H1 (cell line): ENCODE measurements around the gene C19orf44. TPM values are rescaled to one million over a fixed set of nuclear protein-coding genes. Genes with fewer than 3 reads are reported as not detected.

Experiments
- CTCF ChIA-PET: fragments of 300-600 bp; sonication (Branson Sonifier 250); formaldehyde crosslinking; loops from one replicate; lab custom pipeline; 2021; ENCODE audit not compliant: partially characterized antibody; lab: Charles Lee
- POLR2A ChIA-PET: fragments of 300-600 bp; sonication (Branson Sonifier 250); formaldehyde crosslinking; loops from one replicate; lab custom pipeline; 2021; ENCODE audit warnings: inconsistent platforms; ENCODE audit not compliant: partially characterized antibody; lab: Charles Lee
- DNase-seq, 2 experiments: peaks; one replicate each; pipeline versions ENCODE4 v3.0.0 to v3.0.0-alpha.2; 2010 to 2022; ENCODE audit warnings: low spot score in 2 of 2, low read depth in 1 of 2, mixed read lengths in 1 of 2
- FAIRE-seq: peaks from 2 replicates; lab custom pipeline; 2011; peaks lifted over from hg19 to GRCh38; lab: Jason Lieb, UNC
- H2AFZ ChIP-seq: 2 replicates; pipeline ENCODE4 v1.8.1; 2012; ENCODE audit warnings: low read length, inconsistent platforms
- H2AK5ac ChIP-seq: 2 replicates; pipeline ENCODE4 v1.6.1; 2013; ENCODE audit warnings: low read depth, low read length
- H2BK120ac ChIP-seq: replicated peaks from 2 replicates; pipeline ENCODE3; 2013; ENCODE audit warnings: low read depth, low read length, inconsistent platforms
- H2BK12ac ChIP-seq: 2 replicates; pipeline ENCODE4 v1.6.1; 2013; ENCODE audit warnings: low read depth, low read length
- H2BK15ac ChIP-seq: 2 replicates; pipeline ENCODE4 v1.6.1; 2013; ENCODE audit warnings: low read length
- H2BK20ac ChIP-seq: 2 replicates; pipeline ENCODE4 v1.6.1; 2013; ENCODE audit warnings: low read length
- H2BK5ac ChIP-seq: 2 replicates; pipeline ENCODE4 v1.6.1; 2013; ENCODE audit warnings: low read depth, low read length
- H3K14ac ChIP-seq: 2 replicates; pipeline ENCODE4 v1.6.1; 2013; ENCODE audit warnings: inconsistent platforms; ENCODE audit not compliant: insufficient read length
- H3K18ac ChIP-seq: 2 replicates; pipeline ENCODE4 v1.6.1; 2013; ENCODE audit warnings: low read length; ENCODE audit errors: extremely low read depth
- H3K23ac ChIP-seq: 2 replicates; pipeline ENCODE4 v1.6.1; 2013; ENCODE audit warnings: inconsistent platforms; ENCODE audit not compliant: insufficient read length
- H3K23me2 ChIP-seq: 2 replicates; pipeline ENCODE4 v1.6.1; 2013; ENCODE audit warnings: low read depth, low read length
- H3K27ac ChIP-seq: 2 replicates; pipeline ENCODE4 v1.6.1; 2011; ENCODE audit warnings: low read depth, low read length, inconsistent platforms
- H3K27me3 ChIP-seq, 4 experiments: replicated peaks in 1 of 4; 1 replicate in 1 of 4; 2 replicates in 3 of 4; pipeline versions ENCODE4 v1.6.1 to v1.8.1; 2011 to 2013; ENCODE audit warnings: low read length in 3 of 4, mild to moderate bottlenecking in 3 of 4, inconsistent platforms in 2 of 4, mixed read lengths in 2 of 4, moderate library complexity in 1 of 4; ENCODE audit not compliant: control insufficient read depth in 3 of 4, insufficient read depth in 3 of 4; ENCODE audit errors: extremely low read depth in 1 of 4
- H3K36me3 ChIP-seq, 4 experiments: 2 replicates each; pipeline versions ENCODE4 v1.6.1 to v1.8.1; 2011 to 2013; ENCODE audit warnings: mild to moderate bottlenecking in 4 of 4, low read length in 3 of 4, moderate library complexity in 2 of 4, control low read depth in 1 of 4, inconsistent platforms in 1 of 4; ENCODE audit not compliant: insufficient read depth in 4 of 4, control insufficient read depth in 2 of 4
- H3K4ac ChIP-seq: replicated peaks from 2 replicates; pipeline ENCODE3; 2013; ENCODE audit warnings: low read length, low read depth, mixed read lengths, inconsistent platforms; ENCODE audit not compliant: insufficient read length
- H3K4me1 ChIP-seq, 4 experiments: replicated peaks in 1 of 4; 1 replicate in 1 of 4; 2 replicates in 3 of 4; pipeline versions ENCODE4 v1.6.1 to v1.8.1; 2011 to 2013; ENCODE audit warnings: low read length in 3 of 4, inconsistent platforms in 2 of 4, mixed read lengths in 1 of 4; ENCODE audit not compliant: insufficient read depth in 4 of 4, control insufficient read depth in 3 of 4
- H3K4me2 ChIP-seq, 2 experiments: 2 replicates each; pipeline versions ENCODE4 v1.6.1 to v1.8.1; 2011 to 2013; ENCODE audit warnings: low read depth in 2 of 2, low read length in 2 of 2, control low read depth in 1 of 2, inconsistent platforms in 1 of 2, mild to moderate bottlenecking in 1 of 2; ENCODE audit not compliant: insufficient read depth in 1 of 2
- H3K4me3 ChIP-seq, 4 experiments: fragments of 200-600, 300-600 bp in 1 of 4; sonication (generic), shearing (Covaris generic), sonication (Bioruptor Twin) in 1 of 4; 2 replicates each; pipeline versions ENCODE4 v1.5.1 to v1.8.1; 2011 to 2016; ENCODE audit warnings: low read length in 4 of 4, low read depth in 3 of 4, control low read depth in 2 of 4, inconsistent platforms in 2 of 4, mild to moderate bottlenecking in 2 of 4, mixed read lengths in 1 of 4, moderate library complexity in 1 of 4; ENCODE audit not compliant: insufficient read depth in 2 of 4; ENCODE audit errors: extremely low read depth in 1 of 4
- H3K56ac ChIP-seq: replicated peaks from 2 replicates; pipeline ENCODE3; 2013; ENCODE audit warnings: low read depth, mild to moderate bottlenecking, mixed read lengths, low read length, inconsistent platforms; ENCODE audit not compliant: insufficient read length
- H3K79me1 ChIP-seq: 2 replicates; pipeline ENCODE4 v1.6.1; 2013; ENCODE audit warnings: low read depth, low read length, control low read depth
- H3K79me2 ChIP-seq, 2 experiments: 2 replicates each; pipeline versions ENCODE4 v1.6.1 to v1.8.1; 2012 to 2013; ENCODE audit warnings: low read length in 2 of 2, mild to moderate bottlenecking in 2 of 2, inconsistent platforms in 1 of 2; ENCODE audit not compliant: insufficient read depth in 2 of 2, control insufficient read depth in 1 of 2
- H3K9ac ChIP-seq, 4 experiments: replicated peaks in 1 of 4; 1 replicate in 1 of 4; 2 replicates in 3 of 4; pipeline versions ENCODE4 v1.6.1 to v1.8.1; 2011 to 2013; ENCODE audit warnings: low read depth in 3 of 4, low read length in 3 of 4, control low read depth in 2 of 4, mild to moderate bottlenecking in 2 of 4, moderate library complexity in 2 of 4, inconsistent platforms in 1 of 4; ENCODE audit errors: extremely low read depth in 1 of 4
- H3K9me3 ChIP-seq, 2 experiments: 2 replicates each; pipeline versions ENCODE4 v1.6.1 to v1.8.1; 2012 to 2013; ENCODE audit warnings: mild to moderate bottlenecking in 2 of 2, moderate library complexity in 2 of 2, control low read depth in 1 of 2, inconsistent platforms in 1 of 2, low read depth in 1 of 2, low read length in 1 of 2, mixed read lengths in 1 of 2; ENCODE audit not compliant: insufficient read depth in 2 of 2
- H4K20me1 ChIP-seq, 2 experiments: replicated peaks in 1 of 2; 2 replicates each; pipeline versions ENCODE3 to v1.8.1; 2011 to 2013; ENCODE audit warnings: inconsistent platforms in 2 of 2, low read length in 2 of 2, mild to moderate bottlenecking in 1 of 2; ENCODE audit not compliant: insufficient read depth in 2 of 2, control insufficient read depth in 1 of 2
- H4K5ac ChIP-seq: 2 replicates; pipeline ENCODE4 v1.6.1; 2013; ENCODE audit warnings: low read length, low read depth, mixed read lengths, inconsistent platforms; ENCODE audit not compliant: insufficient read length
- H4K8ac ChIP-seq: 2 replicates; pipeline ENCODE4 v1.8.0; 2013; ENCODE audit warnings: mild to moderate bottlenecking, moderate library complexity, low read length, inconsistent platforms; ENCODE audit not compliant: insufficient read depth; ENCODE audit errors: extremely low read depth
- H4K91ac ChIP-seq: replicated peaks from 2 replicates; pipeline ENCODE3; 2013; ENCODE audit warnings: low read length, mixed read lengths, inconsistent platforms; ENCODE audit not compliant: insufficient read length
- BACH1 ChIP-seq: IDR thresholded peaks from 2 replicates; pipeline ENCODE4 v1.6.1; 2012; ENCODE audit warnings: low read length, improper control_type of control experiment
- RXRA ChIP-seq: IDR thresholded peaks from 2 replicates; pipeline ENCODE4 v1.6.1; 2011; ENCODE audit warnings: low read depth, mild to moderate bottlenecking, low read length, moderate library complexity; ENCODE audit not compliant: insufficient read depth
- TEAD4 ChIP-seq: IDR thresholded peaks from 2 replicates; pipeline ENCODE4 v1.6.1; 2012; ENCODE audit warnings: low read depth, low read length, inconsistent platforms, mixed read lengths
- ZNF274 ChIP-seq: IDR thresholded peaks from 2 replicates; pipeline ENCODE4 v1.7.0; 2012; ENCODE audit warnings: low read length, borderline replicate concordance; ENCODE audit errors: extremely low read depth
- WGBS, 2 experiments: shearing (Covaris generic) in 1 of 2; methylation state at CpG; one replicate each; pipeline versions ENCODE4 v1.1.6 to v1.1.7; 2013 to 2015; ENCODE audit warnings: low lambda C conversion rate in 2 of 2, mixed read lengths in 2 of 2, inconsistent platforms in 1 of 2, low coverage in 1 of 2, missing lambda C conversion rate in 1 of 2; ENCODE audit not compliant: insufficient replicate concordance in 2 of 2, insufficient coverage in 1 of 2, insufficient read length in 1 of 2; ENCODE audit errors: extremely low coverage in 1 of 2, missing lambda C conversion rate in 1 of 2; 5-methylcytosine and 5-hydroxymethylcytosine counted together
- polyA plus RNA-seq, 7 experiments: library from polyadenylated mRNA; depleted of rRNA in 3 of 7; stranded (reverse) in 5 of 7; unstranded in 2 of 7; fragments of >200 nt in 5 of 7; fragments of 200-250 nt in 2 of 7; gene quantifications; 1 replicate in 5 of 7; 2 replicates in 1 of 7; 4 replicates in 1 of 7; pipeline versions ENCODE4 v1.2.1 to v1.2.3, GENCODE V29; 2011 to 2013; ENCODE audit warnings: missing spikeins in 2 of 7, mixed read lengths in 2 of 7
- total RNA-seq: library from RNA; stranded (reverse); fragmentation: NEBNext Ultra II Directional; extraction: Animal tissue kit (Norgen Biotek cat#: 25700); gene quantifications from 2 replicates; pipeline ENCODE4 v1.2.1, GENCODE V29; 2021
- TF ChIP-seq, protein P1 (sequence below): IDR thresholded peaks from 2 replicates; pipeline ENCODE4 v1.6.1; 2012; ENCODE audit warnings: inconsistent platforms

The C19orf44 gene
- total and polyA plus RNA-seq, 2 of the 8 experiments (the other 6 are each of a cell fraction or from before 2014, with no cell fraction given), result 2.1 to 4.5 TPM

DNA sequence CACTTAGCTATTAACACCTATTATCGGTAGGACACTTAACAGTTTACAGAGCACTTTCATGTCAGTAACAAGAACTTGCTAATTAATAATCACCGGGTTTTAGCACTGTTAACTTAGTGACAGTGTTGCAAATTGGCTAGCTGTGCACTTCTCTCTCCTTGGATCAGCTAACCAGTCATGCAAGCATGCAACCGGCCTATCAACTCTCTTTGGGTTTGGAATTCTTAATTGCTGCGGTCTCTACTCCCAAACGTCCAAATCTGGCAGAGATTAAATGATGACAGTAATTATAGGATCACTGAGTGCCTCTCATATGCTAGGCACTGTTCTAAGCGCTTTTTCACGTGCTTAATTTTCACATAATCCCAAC is 25.7 kb upstream of the C19orf44 start:
- WGBS, 2 experiments, result 64% methylated on average over 7 of the region's 7 CpGs; no CpG with 5 or more reads in 1 of the 2 experiments
- no peak overlapping the region for H2AK5ac ChIP-seq
- H3K36me3 ChIP-seq, result no peaks in the 10 kb centered on the region
- no peak overlapping the region for H2BK5ac ChIP-seq
- DNase-seq (no peak), FAIRE-seq (no peak)
- peaks cover 17% of the 10 kb centered on the region for H3K79me1 ChIP-seq
- H3K9ac ChIP-seq, result peak overlapping the region in 2 of 4 experiments; percentile 75 to 78; a peak in 2 of 7 replicates
- no peak overlapping the region for H4K8ac ChIP-seq
- no peak overlapping the region for H4K91ac ChIP-seq
- peaks cover 0 to 6% (median 0%) of the 10 kb centered on the region in 4 experiments; a peak in 4 of 7 replicates for H3K4me1 ChIP-seq
- H3K27ac ChIP-seq, result no peak overlapping the region
- H2BK120ac ChIP-seq, result no peak overlapping the region
- ChIA-PET POLR2A (interaction anchor here (0.6 to 2.4 kb wide), 11 partner anchors 10 to 190 kb away, joined by 3 to 7 read pairs (median 4); partner anchors contain the start of gene TMEM38A), CTCF (interaction anchor here (0.6 to 2.9 kb wide), 5 partner anchors 11 to 32 kb away, joined by 3 to 8 read pairs (median 3); partner anchors contain the start of genes C19orf44 and CALR3)
- H3K4me3 ChIP-seq, result peak overlapping the region; percentile 60 to 96 (median 94); a peak in 7 of 8 replicates
- no peaks in the 10 kb centered on the region for H3K27me3 ChIP-seq
- H2AFZ ChIP-seq, result no peak overlapping the region
- H3K4ac ChIP-seq, result no peak overlapping the region
- H2BK12ac ChIP-seq, result no peak overlapping the region
- no peak overlapping the region for H3K18ac ChIP-seq
- no peak overlapping the region for H3K23ac ChIP-seq
- H3K14ac ChIP-seq, result no peak overlapping the region
- peaks cover 0 to 5% of the 10 kb centered on the region in 2 experiments; a peak in 1 of 4 replicates for H3K9me3 ChIP-seq
- no peak overlapping the region for H3K56ac ChIP-seq
- peaks cover 8% of the 10 kb centered on the region; the same call in 1 of the 2 replicates for H3K23me2 ChIP-seq
- H2BK20ac ChIP-seq, result no peak overlapping the region
- no peak overlapping the region for H2BK15ac ChIP-seq
- H3K79me2 ChIP-seq, result peaks cover 13 to 56% of the 10 kb centered on the region in 2 experiments
- H4K5ac ChIP-seq, result no peak overlapping the region
- peak overlapping the region; percentile 86 for H3K4me2 ChIP-seq
- H4K20me1 ChIP-seq, result peaks cover 6 to 17% of the 10 kb centered on the region in 2 experiments
- TF ChIP-seq BACH1, result no peak
- no peak for TF ChIP-seq RXRA
- no peak for TF ChIP-seq ZNF274
- TF ChIP-seq TEAD4, result no peak
- TF ChIP-seq, protein P1, sequence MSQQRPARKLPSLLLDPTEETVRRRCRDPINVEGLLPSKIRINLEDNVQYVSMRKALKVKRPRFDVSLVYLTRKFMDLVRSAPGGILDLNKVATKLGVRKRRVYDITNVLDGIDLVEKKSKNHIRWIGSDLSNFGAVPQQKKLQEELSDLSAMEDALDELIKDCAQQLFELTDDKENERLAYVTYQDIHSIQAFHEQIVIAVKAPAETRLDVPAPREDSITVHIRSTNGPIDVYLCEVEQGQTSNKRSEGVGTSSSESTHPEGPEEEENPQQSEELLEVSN, result no peak
